ENCODE measurements around the gene PCNX4. TPM values are rescaled to one million over a fixed set of nuclear protein-coding genes. Genes with fewer than 3 reads are reported as not detected.

The PCNX4 gene
- polyA plus RNA-seq, 3 donors = 13.1 to 18.4 (median 16.7) TPM

DNA sequence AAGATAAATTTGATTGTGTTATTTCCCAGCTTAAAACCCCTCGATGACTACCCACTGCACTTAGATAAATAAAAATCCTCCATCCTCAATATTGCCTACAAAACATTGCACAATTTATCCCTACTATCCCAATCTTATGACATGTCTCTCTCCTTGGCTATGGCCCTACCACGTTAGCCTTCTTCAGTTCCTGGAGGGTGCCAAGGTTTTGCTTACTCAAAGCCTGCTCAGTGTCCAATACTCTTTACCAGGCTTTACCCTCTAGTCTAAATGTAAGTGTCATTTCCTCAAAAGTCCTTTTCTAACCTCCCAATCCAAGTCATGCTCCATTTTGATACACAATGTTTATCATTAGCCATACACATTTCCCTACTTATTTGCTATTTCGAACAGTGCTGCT, 122.3 kb downstream of the PCNX4 start:
- H3K27ac ChIP-seq (ENCODE audit: low read depth in 1 of 2, low read length in 2 of 2) = no peak overlapping the region
- H3K4me1 Mint-ChIP-seq = no peaks in the 10 kb centered on the region
- H3K9ac ChIP-seq (ENCODE audit: insufficient read depth, low read length, poor library complexity, severe bottlenecking) = no peak overlapping the region
- intact Hi-C loops (cut with micrococcal nuclease) = no loop called here
- no peaks in the 10 kb centered on the region for H3K9me3 Mint-ChIP-seq
- no peaks in the 10 kb centered on the region for H3K79me2 ChIP-seq (ENCODE audit: insufficient read depth, low read length)
- H3K4me3 Mint-ChIP-seq = no peak overlapping the region
- no peaks in the 10 kb centered on the region for H3K9me3 ChIP-seq (replicated peaks in 1 of 2; ENCODE audit: control insufficient read depth in 1 of 2, insufficient read depth in 1 of 2, low read length in 2 of 2)
- H3K4me1 ChIP-seq (ENCODE audit: control insufficient read depth in 1 of 2, insufficient read depth in 2 of 2, low read length in 2 of 2) = no peaks in the 10 kb centered on the region
- TF ChIP-seq, protein P1, sequence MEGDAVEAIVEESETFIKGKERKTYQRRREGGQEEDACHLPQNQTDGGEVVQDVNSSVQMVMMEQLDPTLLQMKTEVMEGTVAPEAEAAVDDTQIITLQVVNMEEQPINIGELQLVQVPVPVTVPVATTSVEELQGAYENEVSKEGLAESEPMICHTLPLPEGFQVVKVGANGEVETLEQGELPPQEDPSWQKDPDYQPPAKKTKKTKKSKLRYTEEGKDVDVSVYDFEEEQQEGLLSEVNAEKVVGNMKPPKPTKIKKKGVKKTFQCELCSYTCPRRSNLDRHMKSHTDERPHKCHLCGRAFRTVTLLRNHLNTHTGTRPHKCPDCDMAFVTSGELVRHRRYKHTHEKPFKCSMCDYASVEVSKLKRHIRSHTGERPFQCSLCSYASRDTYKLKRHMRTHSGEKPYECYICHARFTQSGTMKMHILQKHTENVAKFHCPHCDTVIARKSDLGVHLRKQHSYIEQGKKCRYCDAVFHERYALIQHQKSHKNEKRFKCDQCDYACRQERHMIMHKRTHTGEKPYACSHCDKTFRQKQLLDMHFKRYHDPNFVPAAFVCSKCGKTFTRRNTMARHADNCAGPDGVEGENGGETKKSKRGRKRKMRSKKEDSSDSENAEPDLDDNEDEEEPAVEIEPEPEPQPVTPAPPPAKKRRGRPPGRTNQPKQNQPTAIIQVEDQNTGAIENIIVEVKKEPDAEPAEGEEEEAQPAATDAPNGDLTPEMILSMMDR (IDR thresholded peaks at IDR 0.05) = no peak
- no peak overlapping the region for H3K4me3 ChIP-seq (replicated peaks in 1 of 3; ENCODE audit: low read depth in 2 of 3, low read length in 3 of 3)
- H3K36me3 Mint-ChIP-seq = no peaks in the 10 kb centered on the region
- H3K27me3 Mint-ChIP-seq (ENCODE audit: low read depth in 3 of 3) = peaks cover 2 to 4% (median 3%) of the 10 kb centered on the region in 3 donors
- no peak for DNase-seq
- H3K4me2 ChIP-seq (replicated peaks; ENCODE audit: extremely low read depth, low read length, poor library complexity, severe bottlenecking) = no peak overlapping the region
- WGBS (ENCODE audit: insufficient coverage) = 100% methylated on average over 1 of the region's 3 CpGs
- H3K36me3 ChIP-seq (replicated peaks in 1 of 2; ENCODE audit: control insufficient read depth in 1 of 2, insufficient read depth in 2 of 2, low read length in 2 of 2) = no peaks in the 10 kb centered on the region
- no peak overlapping the region for H2AFZ ChIP-seq (ENCODE audit: insufficient read depth, low read depth, low read length, poor library complexity, severe bottlenecking)
- H3K27me3 ChIP-seq (ENCODE audit: control insufficient read depth in 2 of 2, insufficient read depth in 2 of 2, low read length in 2 of 2) = no peaks in the 10 kb centered on the region
- H4K20me1 ChIP-seq (ENCODE audit: insufficient read depth, low read length) = no peaks in the 10 kb centered on the region
- no peak overlapping the region for H3K27ac Mint-ChIP-seq

DNA sequence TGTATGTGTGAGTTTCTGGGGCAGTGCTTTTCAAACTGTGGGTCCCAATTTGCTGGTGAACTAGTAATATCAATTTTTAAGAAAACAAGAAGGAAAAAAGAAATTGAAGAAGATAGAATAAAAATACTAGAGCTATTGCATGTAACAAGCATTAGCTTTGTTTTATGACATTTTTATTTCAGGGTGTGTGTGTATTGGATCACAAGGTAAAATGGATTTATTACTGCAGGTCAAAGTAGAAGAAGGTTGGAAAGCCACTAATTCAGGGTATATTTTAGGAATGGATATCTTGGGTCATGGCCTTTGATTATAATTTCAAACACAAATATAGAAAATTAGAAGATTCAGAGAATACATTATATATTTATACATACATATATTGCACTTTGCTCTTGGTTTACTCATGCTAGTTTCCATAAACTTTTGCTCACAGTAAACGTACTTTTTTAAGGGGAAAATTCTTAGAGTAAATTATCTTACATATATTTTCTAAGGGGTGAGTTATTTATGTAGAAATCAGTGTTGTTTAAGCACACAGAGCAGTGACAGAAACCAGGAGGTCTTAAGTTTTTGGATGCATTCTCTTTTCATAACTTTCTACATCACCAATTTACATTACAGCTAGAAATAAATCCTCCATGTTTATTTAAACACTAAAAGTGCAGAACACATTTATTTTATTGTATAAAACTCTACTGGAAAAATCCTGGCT, 122.8 kb downstream of the PCNX4 start:
- H3K4me3 Mint-ChIP-seq = no peak overlapping the region
- no peaks in the 10 kb centered on the region for H4K20me1 ChIP-seq (ENCODE audit: insufficient read depth, low read length)
- H3K4me1 Mint-ChIP-seq = no peaks in the 10 kb centered on the region
- no peaks in the 10 kb centered on the region for H3K9me3 ChIP-seq (replicated peaks in 1 of 2; ENCODE audit: control insufficient read depth in 1 of 2, insufficient read depth in 1 of 2, low read length in 2 of 2)
- no peaks in the 10 kb centered on the region for H3K4me1 ChIP-seq (ENCODE audit: control insufficient read depth in 1 of 2, insufficient read depth in 2 of 2, low read length in 2 of 2)
- H3K27me3 ChIP-seq (ENCODE audit: control insufficient read depth in 2 of 2, insufficient read depth in 2 of 2, low read length in 2 of 2) = no peaks in the 10 kb centered on the region
- H3K27ac ChIP-seq (ENCODE audit: low read depth in 1 of 2, low read length in 2 of 2) = no peak overlapping the region
- WGBS (ENCODE audit: insufficient coverage) = no CpG with 5 or more reads among the region's 1 CpG
- intact Hi-C loops (cut with micrococcal nuclease) = no loop called here
- DNase-seq = no peak
- no peaks in the 10 kb centered on the region for H3K36me3 ChIP-seq (replicated peaks in 1 of 2; ENCODE audit: control insufficient read depth in 1 of 2, insufficient read depth in 2 of 2, low read length in 2 of 2)
- no peaks in the 10 kb centered on the region for H3K9me3 Mint-ChIP-seq
- H3K27me3 Mint-ChIP-seq (ENCODE audit: low read depth in 3 of 3) = peaks cover 2 to 4% (median 3%) of the 10 kb centered on the region in 3 donors
- H3K4me2 ChIP-seq (replicated peaks; ENCODE audit: extremely low read depth, low read length, poor library complexity, severe bottlenecking) = no peak overlapping the region
- H3K4me3 ChIP-seq (replicated peaks in 1 of 3; ENCODE audit: low read depth in 2 of 3, low read length in 3 of 3) = no peak overlapping the region
- H3K36me3 Mint-ChIP-seq = no peaks in the 10 kb centered on the region
- H3K9ac ChIP-seq (ENCODE audit: insufficient read depth, low read length, poor library complexity, severe bottlenecking) = no peak overlapping the region
- TF ChIP-seq, protein P1 (IDR thresholded peaks at IDR 0.05) = no peak
- H3K27ac Mint-ChIP-seq = no peak overlapping the region
- no peak overlapping the region for H2AFZ ChIP-seq (ENCODE audit: insufficient read depth, low read depth, low read length, poor library complexity, severe bottlenecking)
- no peaks in the 10 kb centered on the region for H3K79me2 ChIP-seq (ENCODE audit: insufficient read depth, low read length)
